Fibroblast of the conjunctiva (primary cell): ENCODE measurements around the gene FGF19.
A peak's percentile ranks its signal among the peaks of the same experiment; 100 is the strongest.

Experiments used
- DNase-seq: peaks from one replicate; pipeline ENCODE4 v3.0.0-alpha.2; 2010; ENCODE audit warnings: low read depth

The FGF19 gene

GRCh38 chr11:69703768-69704507, at the start of gene FGF19:
TSS of gene FGF19 (minus strand) at chr11:69704022. CDS start at chr11:69703876, 146 bp downstream.
- DNase-seq = no peak

- no peak for DNase-seq
Measured at GRCh38 chr11:69752890-69753289, 49.1 kb upstream of the FGF19 start.

GRCh38 chr11:69750875-69751597, 47.2 kb upstream of the FGF19 start:
- no peak for DNase-seq

- DNase-seq = no peak
Measured at GRCh38 chr11:69750108-69750850, 46.5 kb upstream of the FGF19 start.

- DNase-seq = no peak
Measured at GRCh38 chr11:69748637-69749036, 44.8 kb upstream of the FGF19 start.

GRCh38 chr11:69746752-69747742, 43.2 kb upstream of the FGF19 start:
- DNase-seq = no peak

- DNase-seq = no peak
Measured at GRCh38 chr11:69746140-69746539, 42.3 kb upstream of the FGF19 start.

GRCh38 chr11:69745201-69745600, 41.4 kb upstream of the FGF19 start:
- DNase-seq = no peak

GRCh38 chr11:69744435-69744834, 40.6 kb upstream of the FGF19 start:
- DNase-seq = peak; percentile 12

- DNase-seq = no peak
Measured at GRCh38 chr11:69734841-69735240, 31.0 kb upstream of the FGF19 start.

- DNase-seq = no peak
Measured at GRCh38 chr11:69734367-69734766, 30.5 kb upstream of the FGF19 start.

- no peak for DNase-seq
Measured at GRCh38 chr11:69732910-69733309, 29.1 kb upstream of the FGF19 start.

- no peak for DNase-seq
Measured at GRCh38 chr11:69731110-69731509, 27.3 kb upstream of the FGF19 start.

- no peak for DNase-seq
Measured at GRCh38 chr11:69730500-69730899, 26.7 kb upstream of the FGF19 start.

GRCh38 chr11:69729252-69729651, 25.4 kb upstream of the FGF19 start:
- DNase-seq = no peak

- no peak for DNase-seq
Measured at GRCh38 chr11:69727266-69727665, 23.4 kb upstream of the FGF19 start.

GRCh38 chr11:69726481-69726880, 22.7 kb upstream of the FGF19 start:
- no peak for DNase-seq

GRCh38 chr11:69726019-69726418, 22.2 kb upstream of the FGF19 start:
- no peak for DNase-seq

- DNase-seq = no peak
Measured at GRCh38 chr11:69721745-69722144, 17.9 kb upstream of the FGF19 start.

- DNase-seq = no peak
Measured at GRCh38 chr11:69721106-69721505, 17.3 kb upstream of the FGF19 start.

- DNase-seq = no peak
Measured at GRCh38 chr11:69718912-69719311, 15.1 kb upstream of the FGF19 start.

- DNase-seq = no peak
Measured at GRCh38 chr11:69718147-69718546, 14.3 kb upstream of the FGF19 start.
